Neuron (in vitro differentiated cells): ENCODE results near the gene TSKU.
"Not testable (repeated sequence)": the region's sequence is repeated elsewhere in the genome, so short reads cannot be mapped to it uniquely, and the experiment has no call there.

Experiments
- H2AFZ ChIP-seq: one replicate; pipeline ENCODE4 v1.6.1; 2013; ENCODE audit warnings: low read depth, mild to moderate bottlenecking, inconsistent platforms, low read length, moderate library complexity
- H3K27me3 ChIP-seq: one replicate; pipeline ENCODE4 v1.6.1; 2013; ENCODE audit warnings: low read length; ENCODE audit not compliant: insufficient read depth
- H3K36me3 ChIP-seq: one replicate; pipeline ENCODE4 v1.6.1; 2013; ENCODE audit warnings: low read length; ENCODE audit not compliant: insufficient read depth
- H3K4me1 ChIP-seq: one replicate; pipeline ENCODE4 v1.6.1; 2013; ENCODE audit warnings: low read length; ENCODE audit not compliant: insufficient read depth
- H3K4me3 ChIP-seq: 2 replicates; pipeline ENCODE4 v1.5.1; 2013; ENCODE audit warnings: mild to moderate bottlenecking, low read length, moderate library complexity
- H3K9me3 ChIP-seq: one replicate; pipeline ENCODE4 v1.6.1; 2013; ENCODE audit warnings: low read length

TSKU gene

DNA sequence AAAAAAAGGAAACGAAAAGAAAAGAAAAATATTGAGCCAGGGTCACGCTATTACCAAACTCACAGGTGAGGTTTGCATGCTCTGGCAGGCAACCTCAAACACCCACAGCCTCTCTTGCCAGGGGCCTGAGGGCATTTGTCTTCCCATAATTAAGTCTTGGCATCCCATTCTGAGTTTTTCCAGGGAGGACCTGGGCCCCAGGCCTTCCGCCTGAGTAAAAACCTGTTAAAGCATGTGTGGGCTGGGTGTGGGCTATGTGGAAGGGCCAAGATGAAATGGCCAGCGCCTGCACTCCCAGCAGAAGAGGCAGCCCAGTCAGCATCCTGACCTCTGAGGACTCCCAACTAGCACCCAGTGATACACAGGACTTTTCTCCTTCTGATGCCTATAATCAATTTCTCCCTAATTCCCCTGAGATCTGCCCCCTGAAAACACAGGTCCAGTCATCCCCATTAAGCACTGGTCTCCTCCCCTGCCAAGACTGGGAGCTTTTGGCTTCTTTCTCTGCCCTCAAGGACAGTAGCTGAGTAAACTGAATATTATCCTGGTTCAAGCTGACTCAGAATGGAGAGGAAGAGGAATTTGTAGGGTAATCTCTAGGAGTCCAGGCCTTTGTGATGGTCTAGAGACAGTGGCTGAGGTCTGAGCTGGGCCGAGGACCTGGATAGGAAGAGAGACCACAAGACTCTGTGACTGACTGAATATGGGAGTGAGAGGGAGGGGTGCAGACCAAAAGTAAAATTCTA, 42.0 kb downstream of the TSKU start:
- no peaks in the 10 kb centered on the region for H3K27me3 ChIP-seq
- no peak overlapping the region for H3K4me3 ChIP-seq
- H3K9me3 ChIP-seq, result peaks cover 3% of the 10 kb centered on the region
- no peak overlapping the region for H2AFZ ChIP-seq
- H3K36me3 ChIP-seq, result no peaks in the 10 kb centered on the region
- H3K4me1 ChIP-seq, result no peaks in the 10 kb centered on the region

GRCh38 chr11:76825726-76826396, 42.7 kb downstream of the TSKU start:
- Histone ChIP-seq H3K27me3 (no peaks in the 10 kb centered on the region), H3K4me1 (no peaks in the 10 kb centered on the region), H3K4me3 (no peak overlapping the region), H2AFZ (no peak overlapping the region), H3K36me3 (no peaks in the 10 kb centered on the region), H3K9me3 (peaks cover 3% of the 10 kb centered on the region)

DNA sequence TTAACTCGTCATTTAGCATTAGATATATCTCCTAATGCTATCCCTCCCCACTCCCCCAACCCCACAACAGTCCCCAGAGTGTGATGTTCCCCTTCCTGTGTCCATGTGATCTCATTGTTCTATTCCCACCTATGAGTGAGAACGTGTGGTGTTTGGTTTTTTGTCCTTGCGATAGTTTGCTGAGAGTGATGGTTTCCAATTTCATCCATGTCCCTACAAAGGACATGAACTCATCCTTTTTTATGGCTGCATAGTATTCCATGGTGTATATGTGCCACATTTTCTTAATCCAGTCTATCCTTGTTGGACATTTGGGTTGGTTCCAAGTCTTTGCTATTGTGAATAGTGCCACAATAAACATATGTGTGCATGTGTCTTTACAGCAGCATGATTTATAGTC, 43.4 kb downstream of the TSKU start:
- not testable (repeated sequence) for H3K4me1 ChIP-seq, H3K9me3 ChIP-seq, H2AFZ ChIP-seq, H3K27me3 ChIP-seq, H3K4me3 ChIP-seq, H3K36me3 ChIP-seq

- H3K4me1 ChIP-seq, H3K27me3 ChIP-seq, H2AFZ ChIP-seq, H3K9me3 ChIP-seq, H3K4me3 ChIP-seq, H3K36me3 ChIP-seq: not testable (repeated sequence)
Measured at GRCh38 chr11:76827005-76827404, 43.8 kb downstream of the TSKU start.

DNA sequence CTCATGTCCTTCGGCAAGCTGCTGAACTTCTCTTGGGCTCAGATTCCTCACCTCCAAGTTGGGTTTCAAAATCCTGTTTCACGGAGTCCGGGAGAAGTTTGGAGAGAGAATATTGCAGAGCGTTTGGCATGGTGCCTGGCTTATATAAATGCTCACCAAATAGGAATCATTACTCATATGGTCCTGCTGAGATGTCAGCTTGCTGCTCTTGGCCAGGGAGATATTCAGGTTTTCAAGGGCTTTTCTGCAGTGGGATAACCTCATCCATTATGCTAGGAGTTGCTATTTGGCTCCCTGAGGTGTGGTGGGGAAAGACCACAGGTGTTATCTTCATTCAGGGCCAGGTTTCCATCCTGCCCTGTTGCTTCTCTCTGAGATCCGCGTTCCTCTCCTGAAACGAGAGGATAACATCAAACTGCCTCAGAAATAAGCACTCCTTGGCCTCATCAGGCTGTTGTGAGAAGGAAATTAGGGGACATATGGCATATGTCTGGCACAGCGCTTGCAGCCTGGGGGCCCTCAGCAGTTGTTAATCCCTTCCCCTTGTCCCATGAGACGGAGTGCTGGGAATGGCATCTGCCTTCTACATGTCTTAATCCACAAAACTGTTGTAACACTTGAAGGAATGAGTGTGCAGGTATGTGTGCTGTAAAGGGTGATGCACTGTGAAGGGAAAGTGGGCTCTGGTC, 47.6 kb downstream of the TSKU start:
- H3K4me3 ChIP-seq, result no peak overlapping the region
- no peaks in the 10 kb centered on the region for H3K9me3 ChIP-seq
- no peaks in the 10 kb centered on the region for H3K4me1 ChIP-seq
- H3K36me3 ChIP-seq, result no peaks in the 10 kb centered on the region
- no peaks in the 10 kb centered on the region for H3K27me3 ChIP-seq
- no peak overlapping the region for H2AFZ ChIP-seq

DNA sequence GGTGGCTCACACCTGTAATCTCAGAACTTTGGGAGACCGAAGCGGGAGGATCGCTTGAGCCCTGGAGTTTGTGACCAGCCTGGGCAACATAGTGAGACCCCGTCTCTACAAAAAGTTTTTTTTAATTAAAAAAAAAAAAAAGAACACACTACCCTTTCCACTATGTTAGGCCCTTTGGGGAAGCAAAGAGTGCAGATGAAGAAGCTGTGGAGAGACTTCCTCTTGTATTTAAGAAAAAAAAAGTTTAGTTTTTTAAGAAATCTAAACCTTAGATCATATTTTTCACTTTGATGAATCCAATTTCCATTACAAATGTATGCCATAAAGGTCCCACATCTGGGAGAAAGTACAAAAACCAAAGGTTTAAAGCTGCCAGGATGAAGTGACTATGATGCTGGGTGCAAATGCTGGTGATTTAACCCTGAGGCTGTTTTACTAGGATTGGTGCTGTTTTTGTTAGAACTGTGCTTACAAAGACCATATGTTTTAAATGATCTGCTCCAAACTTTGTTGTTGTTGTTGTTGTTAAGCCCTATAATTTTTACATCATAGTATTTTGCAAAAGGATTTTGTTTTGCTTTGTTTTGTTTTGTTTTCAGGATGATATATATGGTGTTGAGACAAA, 48.6 kb downstream of the TSKU start:
- Histone ChIP-seq H3K9me3 (no peaks in the 10 kb centered on the region), H3K4me3 (no peak overlapping the region), H3K4me1 (peaks cover 2% of the 10 kb centered on the region), H2AFZ (no peak overlapping the region), H3K27me3 (no peaks in the 10 kb centered on the region), H3K36me3 (no peaks in the 10 kb centered on the region)

GRCh38 chr11:76832361-76832760, 49.2 kb downstream of the TSKU start:
- Histone ChIP-seq H3K9me3 (no peaks in the 10 kb centered on the region), H3K36me3 (no peaks in the 10 kb centered on the region), H3K4me1 (peaks cover 8% of the 10 kb centered on the region), H3K27me3 (no peaks in the 10 kb centered on the region), H3K4me3 (no peak overlapping the region), H2AFZ (no peak overlapping the region)

- H3K27me3 ChIP-seq, result no peaks in the 10 kb centered on the region
- no peak overlapping the region for H2AFZ ChIP-seq
- no peak overlapping the region for H3K4me3 ChIP-seq
- no peaks in the 10 kb centered on the region for H3K36me3 ChIP-seq
- peaks cover 26% of the 10 kb centered on the region for H3K4me1 ChIP-seq
- no peaks in the 10 kb centered on the region for H3K9me3 ChIP-seq
Measured at GRCh38 chr11:76834151-76834550, 51.0 kb downstream of the TSKU start.

DNA sequence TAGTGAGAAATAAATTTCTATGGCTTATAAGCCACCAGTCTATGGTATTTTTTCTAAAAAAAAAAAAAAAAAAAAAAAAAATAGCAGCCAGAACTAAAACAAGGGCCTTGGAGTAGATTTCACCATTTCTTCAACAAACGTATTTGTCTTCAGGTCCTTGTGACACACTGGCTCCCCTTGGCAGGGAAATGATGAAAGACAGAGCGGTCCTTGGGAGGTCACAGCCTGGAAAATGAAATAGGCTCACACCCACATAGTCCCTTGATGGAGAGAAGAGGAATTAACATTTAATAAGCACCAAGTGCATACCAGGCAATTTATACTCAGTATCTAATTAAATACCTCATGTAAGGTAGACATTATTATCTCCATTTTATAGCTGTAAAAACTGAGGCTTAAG, 51.9 kb downstream of the TSKU start:
- Histone ChIP-seq H3K27me3 (no peaks in the 10 kb centered on the region), H3K4me1 (peaks cover 29% of the 10 kb centered on the region), H3K36me3 (no peaks in the 10 kb centered on the region), H3K4me3 (no peak overlapping the region), H2AFZ (no peak overlapping the region), H3K9me3 (no peaks in the 10 kb centered on the region)

DNA sequence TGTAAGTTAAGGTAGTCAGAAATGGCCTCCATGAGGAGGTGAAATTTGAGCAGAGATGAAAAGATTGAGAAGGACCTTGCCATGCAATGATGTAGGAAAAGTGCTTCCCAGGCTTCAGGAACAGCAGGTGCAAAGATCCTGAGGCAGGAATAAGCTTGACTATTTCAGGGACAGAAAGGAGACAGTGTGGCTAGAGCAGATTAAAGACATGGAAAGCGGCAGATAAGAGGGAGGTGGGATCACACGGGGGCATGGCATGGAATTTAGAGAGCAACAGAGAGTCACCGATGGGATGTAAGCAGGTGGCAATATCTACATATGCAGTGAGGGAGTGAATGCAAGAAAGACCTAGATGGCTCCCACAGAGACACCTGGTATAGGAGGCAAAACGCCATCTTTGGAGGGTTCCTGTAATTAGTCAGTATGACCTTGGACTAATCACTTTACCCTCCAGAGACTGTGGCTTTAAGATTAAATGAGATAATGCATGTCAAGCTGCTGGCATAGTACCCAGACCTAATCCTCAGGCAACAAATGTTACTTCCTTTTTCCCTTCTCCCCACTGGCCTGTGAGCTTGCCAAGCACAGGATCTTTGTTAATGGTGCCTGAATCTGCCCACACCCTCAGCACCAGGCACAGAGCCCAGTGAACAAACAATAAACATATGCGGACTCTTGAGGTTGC, 52.9 kb downstream of the TSKU start:
- Histone ChIP-seq H3K9me3 (no peaks in the 10 kb centered on the region), H3K27me3 (no peaks in the 10 kb centered on the region), H3K4me3 (no peak overlapping the region), H2AFZ (no peak overlapping the region), H3K4me1 (peaks cover 29% of the 10 kb centered on the region), H3K36me3 (no peaks in the 10 kb centered on the region)

GRCh38 chr11:76836613-76837291, 53.6 kb downstream of the TSKU start:
- Histone ChIP-seq H3K4me3 (no peak overlapping the region), H3K4me1 (peaks cover 29% of the 10 kb centered on the region), H3K36me3 (no peaks in the 10 kb centered on the region), H2AFZ (no peak overlapping the region), H3K9me3 (no peaks in the 10 kb centered on the region), H3K27me3 (no peaks in the 10 kb centered on the region)
